HL-60/S4 treated with phorbol 12-myristate 13-acetate at 8.2 ng/mL for 4 days and 3 days (cell line): ENCODE measurements around the gene HDGF.

Source experiments
- in situ Hi-C: fragments of 300-500 bp; cut with MboI; formaldehyde crosslinking; loops from 2 replicates; pipeline ENCODE4 v1.15.0; 2022; ENCODE audit warnings: low sequenced_read_pairs

Gene HDGF

DNA sequence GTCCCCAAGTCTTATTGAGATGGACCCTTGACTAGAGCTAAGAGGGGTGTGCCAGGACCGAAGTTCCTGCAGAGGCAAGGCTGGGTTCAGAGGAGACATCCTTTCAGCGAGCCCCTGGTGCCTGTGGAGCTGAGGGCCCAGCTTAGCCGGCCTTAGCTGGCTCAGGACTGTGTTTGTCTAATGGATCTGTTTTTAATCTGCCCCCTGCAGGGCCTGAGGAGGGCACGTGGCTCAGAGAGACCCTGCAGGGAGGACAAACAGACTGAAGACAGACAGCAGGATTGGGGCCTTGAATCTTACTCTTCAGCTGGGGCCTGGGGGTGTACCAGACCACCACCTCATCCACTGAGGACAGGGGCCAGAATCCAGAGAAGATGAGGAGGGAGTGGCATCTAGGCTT lies 47.7 kb downstream of the HDGF start:
- in situ Hi-C loops, result no loop called here

DNA sequence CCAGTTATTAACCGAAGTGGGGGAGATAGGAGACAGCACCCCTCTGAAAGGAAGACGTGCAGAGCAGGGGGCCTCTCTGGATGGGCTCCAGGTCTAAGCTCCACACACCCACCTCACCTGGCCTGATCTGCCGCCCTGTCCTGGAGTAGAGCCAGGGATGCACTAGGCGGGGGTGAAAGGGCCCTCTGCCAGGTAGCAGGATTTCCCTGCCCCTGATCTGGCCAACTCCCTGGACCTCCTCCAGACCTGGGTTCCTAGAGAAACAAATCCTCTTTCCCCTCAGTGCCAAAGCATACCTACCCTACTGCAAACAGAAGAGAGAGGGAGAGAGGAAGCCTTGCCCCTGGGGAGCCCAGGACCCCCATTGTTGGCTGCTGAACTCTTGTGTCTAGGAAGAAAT lies 48.1 kb downstream of the HDGF start:
- in situ Hi-C loops, result no loop called here

DNA sequence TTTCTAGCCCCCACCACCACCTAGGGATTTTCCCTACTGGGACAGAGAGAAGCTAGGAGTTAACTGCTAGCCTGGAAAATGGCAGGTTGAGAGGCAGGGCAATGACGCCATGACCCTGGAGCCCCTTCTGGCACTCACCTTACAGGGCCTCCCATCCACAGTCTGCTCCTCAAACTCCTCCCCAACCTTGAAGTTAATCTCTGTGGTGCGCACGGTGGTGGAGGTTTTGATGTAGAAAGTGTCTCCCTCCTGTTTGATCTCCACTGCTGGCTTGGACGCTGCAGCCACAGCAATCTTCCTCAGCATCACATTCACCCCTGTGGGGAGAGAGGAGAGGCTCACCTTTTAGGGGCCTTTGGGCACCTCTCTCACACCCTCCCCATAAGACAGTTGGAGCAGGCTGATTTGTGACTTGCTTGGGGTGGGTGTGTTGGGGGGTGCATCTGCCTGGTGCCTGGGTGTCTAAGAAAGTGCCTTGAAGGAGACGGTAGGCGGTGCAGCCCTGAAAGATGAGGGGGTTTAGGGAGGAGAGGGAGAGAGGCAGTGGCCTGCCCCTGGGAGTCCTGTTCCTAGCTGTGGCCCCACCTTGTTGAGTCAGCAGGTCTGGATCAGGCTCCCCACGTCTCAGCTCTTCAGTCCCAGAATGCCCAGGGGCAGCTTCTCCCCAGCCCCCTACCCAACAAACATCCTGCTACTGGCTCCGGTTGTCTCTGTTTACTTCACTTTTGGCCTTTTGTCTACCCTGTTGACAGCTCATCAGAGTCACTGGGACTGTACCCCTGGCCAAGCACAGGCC lies 50.5 kb downstream of the HDGF start:
- in situ Hi-C loops, result no loop called here

DNA sequence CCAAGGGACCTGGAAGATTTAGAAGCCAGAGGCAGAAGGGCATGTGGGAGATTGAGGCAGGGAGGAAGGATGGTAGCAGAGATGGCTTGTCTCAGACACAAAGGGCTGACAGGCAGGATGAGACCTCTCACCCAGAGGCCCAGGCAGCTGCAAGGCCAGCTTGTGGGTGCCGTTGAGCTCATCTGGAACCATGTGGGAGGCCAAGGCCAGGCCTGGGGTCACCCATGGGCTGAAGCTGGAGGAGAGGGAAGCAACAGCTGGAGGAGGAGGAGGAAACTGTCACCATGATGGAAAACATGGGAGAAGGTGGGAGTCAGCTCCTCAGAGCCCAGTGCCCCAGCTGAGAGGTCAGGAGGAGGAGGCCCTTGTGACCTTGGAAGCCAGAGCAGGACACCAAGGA lies 52.5 kb downstream of the HDGF start:
- in situ Hi-C loops, result no loop called here

DNA sequence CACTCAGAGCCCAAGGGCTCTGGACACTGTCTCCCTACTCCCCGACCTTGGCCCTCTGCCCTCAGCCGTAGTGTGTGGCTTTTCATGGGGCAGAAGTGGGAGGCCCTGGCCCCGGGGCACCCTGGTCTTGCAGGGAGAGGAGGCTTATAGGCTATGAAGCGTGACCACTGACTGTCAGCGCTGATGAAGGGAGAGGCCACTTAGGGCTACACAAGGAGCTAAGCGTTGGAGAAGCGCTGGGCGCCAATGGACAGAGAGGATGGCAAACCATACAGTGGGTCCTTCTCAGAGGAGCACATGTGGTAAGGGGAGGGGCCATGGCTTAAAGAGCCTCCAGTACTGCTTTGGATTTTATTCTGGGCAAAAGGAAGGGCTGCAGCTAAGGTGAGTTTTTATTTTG lies 54.0 kb downstream of the HDGF start:
- in situ Hi-C loops, result no loop called here

DNA sequence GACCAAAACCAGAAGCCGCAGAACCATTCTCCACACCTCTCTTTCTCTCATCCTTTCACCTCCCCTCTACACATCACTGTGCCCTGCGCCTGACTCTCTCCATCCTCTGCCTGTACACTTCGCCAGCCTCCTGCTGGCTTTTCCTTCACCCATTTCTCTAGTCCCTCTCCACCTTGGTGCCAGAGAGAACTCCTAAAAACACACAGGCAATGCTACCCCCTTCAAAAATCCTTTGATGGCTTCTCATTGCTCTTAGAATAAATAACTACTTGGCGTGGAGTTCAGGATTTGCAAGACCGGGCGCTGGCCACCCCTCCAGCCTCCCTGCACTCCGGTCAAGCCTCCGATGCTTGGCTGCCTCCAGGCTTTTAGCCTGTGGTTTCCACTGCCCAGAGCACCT lies 54.7 kb downstream of the HDGF start:
- in situ Hi-C loops, result no loop called here

DNA sequence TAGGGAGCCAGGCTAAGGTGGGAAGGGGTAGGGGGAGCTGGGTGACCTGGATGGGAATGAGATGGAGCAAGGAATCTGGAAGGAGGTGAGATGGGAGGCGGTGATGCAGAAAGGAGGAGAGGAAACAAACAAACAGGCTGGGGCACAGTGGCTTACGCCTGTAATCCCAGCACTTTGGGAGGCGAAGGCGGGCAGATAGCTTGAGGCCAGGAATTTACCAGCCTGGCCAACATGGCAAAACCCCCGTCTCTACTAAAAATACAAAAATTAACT lies 56.8 kb downstream of the HDGF start:
- in situ Hi-C loops, result no loop called here

DNA sequence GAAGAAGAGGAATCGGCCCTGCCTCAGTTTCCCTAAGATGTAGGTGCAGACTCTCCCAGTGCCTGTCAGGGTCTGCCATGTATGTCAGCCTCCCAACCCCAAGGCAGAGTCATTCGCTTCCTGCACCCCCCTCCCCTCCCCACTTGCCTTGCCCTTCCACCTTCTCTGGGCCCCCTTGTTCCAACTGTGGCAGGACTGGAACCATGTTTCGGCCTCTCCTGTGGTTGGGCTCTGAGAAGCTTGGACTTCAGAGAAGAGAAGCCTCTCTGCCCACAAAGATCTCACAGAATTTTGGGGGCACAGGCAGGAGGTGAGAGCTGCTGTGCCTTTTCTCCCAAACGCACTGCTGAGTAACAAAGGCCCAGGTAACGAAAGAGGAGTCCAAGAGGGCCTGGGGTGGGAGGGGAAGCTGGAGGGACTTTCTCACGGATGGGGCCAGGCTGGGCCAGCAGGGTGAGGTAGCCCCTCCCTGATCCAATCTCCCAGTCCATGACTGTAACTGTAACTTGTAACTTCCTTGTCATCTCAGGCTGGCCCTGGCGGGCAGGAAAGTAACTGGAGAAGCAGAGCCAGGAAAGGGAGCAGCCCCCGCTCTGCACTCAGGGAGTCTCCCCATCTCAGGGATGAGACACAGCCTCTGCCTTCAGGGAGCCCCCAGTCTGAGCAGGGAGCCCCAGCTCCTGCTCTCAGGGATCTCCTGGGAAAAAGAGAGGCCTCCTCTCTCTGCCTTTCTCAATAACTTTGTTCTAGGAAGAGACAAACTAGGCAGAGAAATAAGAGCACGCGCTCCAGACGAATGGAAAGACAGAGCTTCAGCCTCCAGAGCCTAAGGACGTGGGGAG lies 57.4 kb downstream of the HDGF start:
- in situ Hi-C loops, result no loop called here

DNA sequence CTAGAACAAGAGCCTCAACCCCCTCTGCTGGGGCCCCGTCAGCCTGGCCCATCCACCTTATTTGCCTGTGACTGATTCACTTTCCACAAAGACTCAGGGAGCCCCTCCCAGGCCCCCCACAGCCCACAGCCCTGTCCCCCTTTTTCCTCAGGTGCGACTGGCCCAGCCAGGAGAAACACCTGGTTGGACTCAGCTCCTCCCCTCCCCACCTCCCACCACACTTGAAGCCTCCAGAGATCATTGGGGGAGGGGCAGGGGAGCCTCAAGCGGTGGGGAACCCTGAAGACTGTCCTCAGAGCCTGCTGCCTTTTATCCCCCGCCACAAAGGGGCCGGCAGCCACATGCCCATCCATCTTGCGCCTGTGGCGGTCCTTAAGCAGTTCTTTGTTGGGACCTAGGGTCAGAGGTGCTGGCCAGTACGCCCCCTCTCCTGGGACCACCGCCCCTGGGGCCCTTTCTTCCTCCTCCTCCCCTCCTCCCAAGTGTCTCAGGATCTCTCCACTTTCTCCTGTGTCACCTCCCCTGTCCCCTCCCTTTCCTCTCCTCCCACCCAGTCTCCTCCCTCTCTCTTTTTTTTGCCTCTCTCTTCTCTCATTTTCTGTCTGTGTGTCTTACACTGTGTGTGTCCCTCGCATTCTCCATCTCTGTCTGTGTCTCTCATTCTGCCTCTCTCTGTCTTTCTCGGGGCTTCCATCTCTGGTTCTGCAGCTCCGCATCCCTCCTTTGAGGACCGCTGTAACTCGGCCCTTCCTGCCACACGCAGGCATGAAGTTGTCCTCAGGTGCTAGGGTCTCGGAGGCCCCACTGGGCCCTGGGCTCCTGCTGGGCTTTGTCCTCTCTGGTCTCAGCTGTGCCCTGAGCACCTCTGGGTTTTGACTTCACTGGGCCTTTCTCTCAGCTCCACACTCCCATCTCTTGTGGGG lies 58.3 kb downstream of the HDGF start:
- in situ Hi-C loops, result no loop called here

DNA sequence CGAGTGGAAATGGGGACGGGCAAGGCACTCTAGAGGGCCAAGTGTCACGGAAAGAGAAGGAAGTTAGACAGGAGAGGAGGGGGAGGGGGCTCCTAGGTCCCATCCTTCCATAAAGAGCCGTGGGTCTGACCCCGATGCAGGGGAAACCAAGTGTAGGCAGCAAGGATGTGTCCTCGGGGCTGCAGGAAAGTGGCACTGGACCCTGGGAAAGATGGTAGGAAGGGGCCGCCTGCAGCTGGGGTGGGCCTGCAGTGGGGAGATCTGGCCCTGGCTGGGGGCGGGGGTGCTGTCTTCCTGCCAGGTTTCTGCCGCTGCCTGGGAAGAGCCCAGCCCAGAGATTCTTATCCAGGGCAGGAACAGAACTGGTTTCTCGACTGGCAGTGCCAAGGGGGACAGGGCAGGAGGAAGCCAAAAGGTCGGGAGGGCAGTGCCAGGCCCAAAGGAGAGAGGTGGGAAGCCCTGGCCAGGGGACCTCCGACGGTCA lies 59.0 kb downstream of the HDGF start:
- in situ Hi-C loops, result no loop called here
